ENCODE results near the gene ZNF346.

DNA sequence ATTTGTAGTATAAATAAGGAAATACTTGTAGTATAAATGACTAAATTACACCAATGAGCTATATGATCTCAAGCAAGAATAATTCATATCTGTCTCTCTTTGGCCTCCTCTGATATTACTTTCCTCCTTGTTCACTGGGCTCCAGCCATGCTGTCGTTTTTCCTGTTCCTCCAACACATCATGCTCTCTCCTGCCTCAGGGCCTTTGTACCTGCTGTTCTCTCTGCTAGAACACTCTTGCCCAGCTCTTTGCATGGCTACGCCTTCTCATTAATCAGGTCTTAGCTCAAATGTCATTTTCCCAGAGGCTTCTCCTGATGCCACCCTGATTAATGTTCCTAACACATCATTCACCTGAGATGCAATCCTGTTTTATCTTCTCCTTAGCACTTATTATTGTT, 2.5 kb upstream of the ZNF346 start:
- TF ChIP-seq, protein P1, sequence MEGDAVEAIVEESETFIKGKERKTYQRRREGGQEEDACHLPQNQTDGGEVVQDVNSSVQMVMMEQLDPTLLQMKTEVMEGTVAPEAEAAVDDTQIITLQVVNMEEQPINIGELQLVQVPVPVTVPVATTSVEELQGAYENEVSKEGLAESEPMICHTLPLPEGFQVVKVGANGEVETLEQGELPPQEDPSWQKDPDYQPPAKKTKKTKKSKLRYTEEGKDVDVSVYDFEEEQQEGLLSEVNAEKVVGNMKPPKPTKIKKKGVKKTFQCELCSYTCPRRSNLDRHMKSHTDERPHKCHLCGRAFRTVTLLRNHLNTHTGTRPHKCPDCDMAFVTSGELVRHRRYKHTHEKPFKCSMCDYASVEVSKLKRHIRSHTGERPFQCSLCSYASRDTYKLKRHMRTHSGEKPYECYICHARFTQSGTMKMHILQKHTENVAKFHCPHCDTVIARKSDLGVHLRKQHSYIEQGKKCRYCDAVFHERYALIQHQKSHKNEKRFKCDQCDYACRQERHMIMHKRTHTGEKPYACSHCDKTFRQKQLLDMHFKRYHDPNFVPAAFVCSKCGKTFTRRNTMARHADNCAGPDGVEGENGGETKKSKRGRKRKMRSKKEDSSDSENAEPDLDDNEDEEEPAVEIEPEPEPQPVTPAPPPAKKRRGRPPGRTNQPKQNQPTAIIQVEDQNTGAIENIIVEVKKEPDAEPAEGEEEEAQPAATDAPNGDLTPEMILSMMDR (IDR thresholded peaks at IDR 0.05) = no peak
- TF ChIP-seq POLR2A (IDR thresholded peaks at IDR 0.05) (no peak), EP300 (IDR thresholded peaks at IDR 0.05) (no peak)

Data from upper lobe of left lung (tissue), 4 donors.